ENCODE results near the gene PATJ. TPM values are rescaled to one million over a fixed set of nuclear protein-coding genes. Genes with fewer than 3 reads are reported as not detected.

Gene PATJ
- total RNA-seq, 1 experiment from 2014 or later = 28.7 TPM

GRCh38 chr1:61779231-61779630 is 37.0 kb downstream of the PATJ start:
- POLR2A ChIA-PET (ENCODE audit: unreplicated experiment) = no interaction called here
- no peaks in the 10 kb centered on the region for H3K27me3 ChIP-seq (ENCODE audit: low read length)
- no peak for TF ChIP-seq EZH2 (IDR thresholded peaks at IDR 0.05; ENCODE audit: low read length, unreplicated experiment)
- no peak for TF ChIP-seq CTCF (conservative IDR thresholded peaks at IDR 0.05; ENCODE audit: low read depth, low read length)
- TF ChIP-seq EZH2phosphoT487 (IDR thresholded peaks at IDR 0.05; ENCODE audit: borderline replicate concordance, low read length) = no peak
- H3K9me3 ChIP-seq (ENCODE audit: low read length) = no peaks in the 10 kb centered on the region
- DNase-seq (no peak), ATAC-seq (no peak)
- H3F3A ChIP-seq (ENCODE audit: low read length, unreplicated experiment) = no peaks in the 10 kb centered on the region
- H3K4me2 ChIP-seq (ENCODE audit: low read length) = no peak overlapping the region
- CTCF ChIA-PET = interaction anchor here (0.6 kb wide), 1 partner anchor 68 kb away, joined by 3 read pairs; no protein-coding TSS in a partner anchor
- no TSS peak for BruUV-seq (replicated peaks)
- H3K9ac ChIP-seq (ENCODE audit: low read length) = no peak overlapping the region
- no peak overlapping the region for H3K27ac ChIP-seq (ENCODE audit: low read length)
- H3K4me3 ChIP-seq (ENCODE audit: low read length) = no peak overlapping the region
- H3K4me1 ChIP-seq (ENCODE audit: insufficient read depth, low read length) = no peaks in the 10 kb centered on the region
- H4K20me1 ChIP-seq (ENCODE audit: low read length) = no peaks in the 10 kb centered on the region
- no peak overlapping the region for H2AFZ ChIP-seq (ENCODE audit: low read length)
- H3K9me2 ChIP-seq (replicated peaks; ENCODE audit: low read length) = no peaks in the 10 kb centered on the region
- peaks cover 12% of the 10 kb centered on the region; the same call in 1 of the 2 replicates for H3K36me3 ChIP-seq (ENCODE audit: low read depth, low read length)
- intact Hi-C loops (cut with micrococcal nuclease) = no loop called here
- H3K79me2 ChIP-seq (ENCODE audit: low read length) = no peaks in the 10 kb centered on the region

- H3K9me2 ChIP-seq (replicated peaks; ENCODE audit: low read length) = no peaks in the 10 kb centered on the region
- no peak overlapping the region for H3K27ac ChIP-seq (ENCODE audit: low read length)
- POLR2A ChIA-PET (ENCODE audit: unreplicated experiment) = no interaction called here
- intact Hi-C loops (cut with micrococcal nuclease) = no loop called here
- H3K36me3 ChIP-seq (ENCODE audit: low read depth, low read length) = peaks cover 7% of the 10 kb centered on the region; the same call in 1 of the 2 replicates
- H3F3A ChIP-seq (ENCODE audit: low read length, unreplicated experiment) = no peaks in the 10 kb centered on the region
- no peak overlapping the region for H3K9ac ChIP-seq (ENCODE audit: low read length)
- H3K4me3 ChIP-seq (ENCODE audit: low read length) = no peak overlapping the region
- ATAC-seq (no peak), DNase-seq (no peak)
- no peaks in the 10 kb centered on the region for H3K9me3 ChIP-seq (ENCODE audit: low read length)
- no peaks in the 10 kb centered on the region for H3K79me2 ChIP-seq (ENCODE audit: low read length)
- no peaks in the 10 kb centered on the region for H3K4me1 ChIP-seq (ENCODE audit: insufficient read depth, low read length)
- TF ChIP-seq EZH2 (IDR thresholded peaks at IDR 0.05; ENCODE audit: low read length, unreplicated experiment) (no peak), EZH2phosphoT487 (IDR thresholded peaks at IDR 0.05; ENCODE audit: borderline replicate concordance, low read length) (no peak), CTCF (conservative IDR thresholded peaks at IDR 0.05; ENCODE audit: low read depth, low read length) (no peak)
- H4K20me1 ChIP-seq (ENCODE audit: low read length) = no peaks in the 10 kb centered on the region
- CTCF ChIA-PET = no interaction called here
- no peak overlapping the region for H2AFZ ChIP-seq (ENCODE audit: low read length)
- H3K4me2 ChIP-seq (ENCODE audit: low read length) = no peak overlapping the region
- no peaks in the 10 kb centered on the region for H3K27me3 ChIP-seq (ENCODE audit: low read length)
- no TSS peak for BruUV-seq (replicated peaks)
Observed at GRCh38 chr1:61781151-61781550, 38.9 kb downstream of the PATJ start.

- Histone ChIP-seq H3K27ac (ENCODE audit: low read length) (no peak overlapping the region), H3K9me2 (replicated peaks; ENCODE audit: low read length) (no peaks in the 10 kb centered on the region), H3K9me3 (ENCODE audit: low read length) (no peaks in the 10 kb centered on the region), H3K9ac (ENCODE audit: low read length) (no peak overlapping the region), H3K27me3 (ENCODE audit: low read length) (no peaks in the 10 kb centered on the region), H3K4me2 (ENCODE audit: low read length) (no peak overlapping the region), H3F3A (ENCODE audit: low read length, unreplicated experiment) (no peaks in the 10 kb centered on the region), H3K4me1 (ENCODE audit: insufficient read depth, low read length) (no peaks in the 10 kb centered on the region), H3K79me2 (ENCODE audit: low read length) (no peaks in the 10 kb centered on the region), H4K20me1 (ENCODE audit: low read length) (no peaks in the 10 kb centered on the region), H3K36me3 (ENCODE audit: low read depth, low read length) (peaks cover 17% of the 10 kb centered on the region), H2AFZ (ENCODE audit: low read length) (no peak overlapping the region), H3K4me3 (ENCODE audit: low read length) (no peak overlapping the region)
- intact Hi-C loops (cut with micrococcal nuclease) = no loop called here
- TF ChIP-seq EZH2phosphoT487 (IDR thresholded peaks at IDR 0.05; ENCODE audit: borderline replicate concordance, low read length) = no peak
- TF ChIP-seq EZH2 (IDR thresholded peaks at IDR 0.05; ENCODE audit: low read length, unreplicated experiment) = no peak
- no peak for TF ChIP-seq CTCF (conservative IDR thresholded peaks at IDR 0.05; ENCODE audit: low read depth, low read length)
- ATAC-seq (no peak), DNase-seq (no peak)
- POLR2A ChIA-PET (ENCODE audit: unreplicated experiment) = no interaction called here
- no TSS peak for BruUV-seq (replicated peaks)
- CTCF ChIA-PET = no interaction called here
Observed at GRCh38 chr1:61782771-61783170, 40.5 kb downstream of the PATJ start.
